ENCODE results near the gene EEF2K.
A peak's percentile ranks its signal among the peaks of the same experiment; 100 is the strongest.
"Not testable (repeated sequence)": the region's sequence is repeated elsewhere in the genome, so short reads cannot be mapped to it uniquely, and the experiment has no call there.

Gene EEF2K

GRCh38 chr16:22190081-22190775 is 15.8 kb upstream of the EEF2K start:
- peak; percentile 91 to 100 for DNase-seq

GRCh38 chr16:22190776-22191531 is 15.1 kb upstream of the EEF2K start:
- peak; percentile 90 to 100 for DNase-seq

GRCh38 chr16:22191532-22192260 is 14.4 kb upstream of the EEF2K start:
- no peak for DNase-seq

- DNase-seq: no peak
Observed at GRCh38 chr16:22192261-22193062, 13.6 kb upstream of the EEF2K start.

- no peak for DNase-seq
Observed at GRCh38 chr16:22193063-22193411, 13.0 kb upstream of the EEF2K start.

DNA sequence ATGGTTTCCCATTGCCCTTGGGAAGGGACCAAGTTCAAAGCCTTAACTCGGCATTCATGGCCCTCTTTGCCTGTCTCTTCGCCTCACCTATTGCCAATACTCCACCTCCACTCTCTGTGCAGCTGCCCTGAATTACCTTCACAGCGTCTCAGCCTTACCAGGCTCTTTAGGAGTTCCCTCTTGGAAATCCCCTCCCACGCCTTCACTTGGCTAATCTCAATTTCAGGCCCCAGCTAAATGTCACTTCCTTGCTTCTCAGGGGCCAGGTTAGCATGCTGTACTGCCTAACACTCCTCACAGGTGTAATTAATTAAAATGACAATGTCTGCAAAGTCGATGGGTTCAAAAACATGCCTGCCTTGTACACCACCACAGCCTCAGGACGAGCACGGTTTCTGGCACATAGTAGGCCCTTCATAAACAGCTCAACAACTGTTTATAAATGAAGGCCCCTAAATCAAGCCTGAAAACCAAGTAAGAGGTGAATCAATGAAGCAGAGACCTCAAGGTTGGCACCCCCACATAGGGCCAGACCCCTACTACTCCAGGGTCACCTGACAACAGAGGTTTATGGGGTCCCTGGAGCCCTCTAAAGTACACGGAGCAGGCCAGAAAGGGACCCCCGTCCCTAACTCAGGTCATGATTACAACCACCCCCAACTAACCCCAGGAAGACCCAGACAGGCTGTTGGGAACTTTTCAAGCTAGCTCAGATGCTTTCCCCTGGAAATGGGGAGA is 11.2 kb upstream of the EEF2K start:
- no peak for DNase-seq

GRCh38 chr16:22195445-22195694 is 10.7 kb upstream of the EEF2K start:
- no peak for DNase-seq

DNA sequence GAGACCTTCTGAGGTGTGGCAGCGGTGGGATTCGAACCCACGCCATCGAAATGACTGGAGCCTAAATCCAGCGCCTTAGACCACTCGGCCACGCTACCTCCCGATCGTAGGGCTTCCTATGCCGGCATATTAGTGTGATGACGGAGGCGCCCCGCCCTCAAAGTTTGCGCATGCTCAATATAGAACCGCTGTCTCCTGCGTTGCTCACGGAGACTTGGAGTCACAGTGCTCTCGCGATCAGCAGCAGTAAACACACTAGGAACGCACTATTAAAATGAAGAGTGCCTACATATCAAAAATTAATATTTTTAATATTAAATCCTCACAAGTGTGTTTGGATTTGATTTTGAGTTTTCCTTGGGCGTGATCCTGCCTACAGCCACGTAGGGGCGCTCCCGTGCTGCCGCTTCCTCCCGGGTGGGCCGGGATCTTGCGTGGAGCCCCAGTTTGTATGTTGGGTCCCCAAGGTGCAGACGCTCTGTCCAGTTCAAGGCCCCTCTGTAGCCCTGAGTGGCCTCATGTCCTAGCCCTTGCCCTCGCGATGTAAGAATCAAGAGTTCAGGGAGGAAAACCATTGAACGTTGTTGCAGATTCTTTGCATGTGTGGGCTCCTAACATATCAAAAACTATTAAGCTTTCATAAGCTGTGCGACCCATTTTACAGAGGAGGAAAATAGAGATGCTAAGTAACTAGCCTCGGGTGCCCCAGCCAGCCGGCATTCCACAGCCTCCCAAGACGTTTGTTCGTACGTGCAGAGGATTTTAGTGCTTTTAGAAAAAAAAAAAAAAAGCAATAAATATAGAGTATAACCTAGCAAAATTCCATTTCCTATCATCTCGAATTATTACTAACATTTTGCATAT is 10.2 kb upstream of the EEF2K start:
- peak; percentile 85 to 86 for DNase-seq

DNA sequence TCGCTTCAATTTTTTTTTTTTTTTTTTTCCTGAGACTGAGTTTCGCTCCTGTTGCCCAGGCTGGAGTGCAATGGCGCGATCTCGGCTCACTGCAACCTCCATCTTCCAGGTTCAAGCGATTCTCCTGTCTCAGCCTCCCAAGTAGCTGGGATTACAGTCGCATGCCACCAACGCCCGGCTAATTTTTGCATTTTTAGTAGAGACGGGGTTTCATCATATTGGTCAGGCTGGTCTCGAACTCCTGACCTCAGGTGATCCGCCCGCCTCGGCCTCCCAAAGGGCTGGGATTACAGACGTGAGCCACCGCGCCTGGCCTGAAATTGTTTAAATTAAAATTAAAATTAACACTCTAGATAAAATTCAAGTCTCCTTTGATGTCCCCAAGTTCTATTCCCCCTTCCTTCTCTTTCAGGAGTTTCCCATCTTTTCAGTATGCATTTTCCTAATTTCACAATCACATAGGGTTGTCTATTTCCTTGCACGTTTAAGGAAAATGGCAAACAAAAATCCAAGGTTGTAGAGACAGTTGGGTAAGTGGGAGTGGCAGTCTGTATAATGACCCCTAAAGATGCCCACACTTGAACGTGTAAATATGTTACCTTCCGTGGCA is 9.4 kb upstream of the EEF2K start:
- DNase-seq: not testable (repeated sequence)

GRCh38 chr16:22198547-22199293 is 7.4 kb upstream of the EEF2K start:
- no peak for DNase-seq

GRCh38 chr16:22202261-22202637 is 3.8 kb upstream of the EEF2K start:
- no peak for DNase-seq

GRCh38 chr16:22203091-22203490 is 3.0 kb upstream of the EEF2K start:
- no peak for DNase-seq

- no peak for DNase-seq
Observed at GRCh38 chr16:22204091-22204655, 1.9 kb upstream of the EEF2K start.

GRCh38 chr16:22205577-22206012 is 483 bp upstream of the EEF2K start:
- no peak for DNase-seq

- DNase-seq: peak; percentile 65 to 75
Observed at GRCh38 chr16:22206842-22207714, 1.0 kb downstream of the EEF2K start.

DNA sequence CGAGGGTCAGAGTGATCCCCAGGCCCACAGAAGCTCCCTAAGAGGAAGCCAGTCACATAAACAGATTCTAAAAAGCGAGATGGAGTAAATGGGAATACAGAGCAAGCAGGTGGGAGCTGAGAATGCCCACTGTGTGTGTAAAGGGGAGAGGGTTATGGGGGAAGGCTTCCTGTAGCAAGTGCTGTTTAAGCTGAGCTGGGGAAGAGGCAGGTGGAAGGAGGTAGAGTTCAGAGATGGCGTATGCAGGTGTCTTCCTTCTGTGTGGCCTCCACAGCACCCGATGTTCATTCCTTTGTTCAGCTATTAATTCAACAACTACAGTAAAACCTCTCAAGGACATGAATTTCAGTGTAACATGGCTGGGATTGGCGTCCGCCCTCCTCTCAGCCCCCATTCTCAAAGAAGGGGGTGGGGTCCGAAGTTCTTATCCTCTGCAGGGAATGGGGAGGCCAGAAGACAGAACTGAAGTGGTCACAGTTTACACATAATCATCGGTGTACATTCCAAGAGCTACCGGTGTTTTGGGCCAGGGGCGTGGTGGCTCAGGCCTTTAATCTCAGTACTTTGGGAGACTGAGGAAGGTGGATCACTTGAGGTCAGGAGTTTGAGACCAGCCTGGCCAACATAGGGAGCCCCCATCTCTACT is 1.8 kb downstream of the EEF2K start:
- DNase-seq: no peak

GRCh38 chr16:22210285-22210684 is 4.2 kb downstream of the EEF2K start:
- DNase-seq: no peak

DNA sequence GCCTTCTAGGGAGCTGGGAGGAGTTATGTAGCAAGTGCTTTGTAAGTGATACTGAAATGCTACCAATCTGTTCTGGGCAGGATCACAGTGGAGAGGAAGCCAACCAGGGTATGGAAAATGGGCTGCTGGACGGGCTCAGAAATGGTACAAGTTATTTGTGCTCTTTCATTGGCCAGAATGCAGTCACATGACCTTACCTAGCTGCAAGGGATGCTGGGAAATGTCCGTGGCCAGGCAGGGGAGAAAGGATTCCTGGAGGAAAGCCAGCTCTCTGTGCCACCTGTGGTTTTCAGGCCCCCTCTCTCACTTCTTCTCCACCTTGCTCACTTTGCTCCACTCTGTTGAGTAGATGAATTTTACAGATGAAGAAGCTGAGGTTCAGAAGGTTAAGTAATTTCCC is 4.8 kb downstream of the EEF2K start:
- DNase-seq: no peak

All from NCI-H2081 (cell line).